ENCODE data around the gene LIMA1.

GRCh38 chr12:50252977-50253602 is 30.2 kb downstream of the LIMA1 start:
- TF ChIP-seq POLR2AphosphoS5 (IDR thresholded peaks at IDR 0.05) (no peak), POLR2A (IDR thresholded peaks at IDR 0.05) (no peak), CTCF (IDR thresholded peaks at IDR 0.05) (no peak)
